NCI-H128 (cell line): ENCODE results near the gene RNF222.
"Not testable (repeated sequence)": the region's sequence is repeated elsewhere in the genome, so short reads cannot be mapped to it uniquely, and the experiment has no call there.

Experiments used
- DNase-seq: peaks from one replicate; lab custom pipeline; 2025; ENCODE audit not compliant: unreplicated experiment; lab: John Stamatoyannopoulos, UW

The RNF222 gene

DNA sequence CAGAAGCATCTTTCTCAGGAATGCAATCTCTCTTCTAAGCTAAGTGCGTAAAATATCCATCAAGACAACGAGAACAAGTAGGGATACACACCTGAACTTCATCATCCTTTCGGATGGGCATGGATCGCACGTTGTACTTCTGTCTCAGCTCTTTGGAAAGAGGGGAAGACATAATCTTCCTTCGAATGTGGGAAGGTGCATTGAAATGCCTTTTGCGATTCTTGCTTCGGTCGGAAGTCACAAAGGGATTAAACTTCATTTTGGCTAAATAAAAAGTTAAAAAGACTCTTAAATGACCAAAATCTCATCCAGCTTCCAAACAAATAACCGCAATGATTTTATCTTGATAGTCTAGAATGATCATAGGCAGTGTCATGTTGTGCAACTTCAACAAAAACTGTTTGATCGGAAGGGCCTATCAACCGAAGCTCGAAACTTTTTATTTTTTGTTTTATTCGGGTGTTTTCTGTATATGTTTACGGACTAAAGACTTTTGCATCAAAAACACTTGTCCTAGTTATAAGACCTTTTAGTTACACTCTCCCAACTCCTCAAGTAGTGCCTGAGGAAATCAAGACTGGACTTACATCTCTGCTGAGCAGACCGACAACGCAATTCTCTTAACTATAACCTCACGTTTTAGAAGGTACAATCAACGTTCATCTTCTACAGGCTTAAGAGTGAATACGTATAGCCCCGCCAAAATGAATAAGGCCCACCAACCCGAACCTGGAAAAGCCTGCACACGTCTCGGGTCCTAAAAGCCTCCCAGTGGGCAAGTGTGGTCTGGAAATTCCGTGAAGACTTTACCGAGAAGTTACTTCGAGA lies 15.4 kb downstream of the RNF222 start:
- no peak for DNase-seq

DNA sequence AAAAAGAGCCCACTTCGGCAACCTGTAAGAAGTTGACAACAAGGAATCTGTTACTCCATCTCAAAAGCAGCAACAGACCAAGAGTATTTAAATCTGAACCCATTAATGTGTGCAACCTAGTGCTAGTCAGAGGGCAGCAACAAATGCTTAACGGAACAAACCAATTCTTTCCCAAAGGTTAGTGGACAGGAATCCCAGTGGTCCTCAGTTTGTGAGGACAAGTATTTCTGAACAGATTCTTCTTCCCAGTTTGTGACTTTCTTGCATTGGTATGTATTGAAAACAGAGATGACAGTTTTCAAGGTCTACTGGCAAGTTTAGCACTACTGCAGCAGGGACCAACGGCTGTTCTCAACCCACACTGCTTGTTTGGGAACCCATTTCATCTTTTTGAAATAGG lies 17.6 kb downstream of the RNF222 start:
- no peak for DNase-seq

- not testable (repeated sequence) for DNase-seq
These were observed 19.5 kb downstream of the RNF222 start for GRCh38 chr17:8378117-8378516.

DNA sequence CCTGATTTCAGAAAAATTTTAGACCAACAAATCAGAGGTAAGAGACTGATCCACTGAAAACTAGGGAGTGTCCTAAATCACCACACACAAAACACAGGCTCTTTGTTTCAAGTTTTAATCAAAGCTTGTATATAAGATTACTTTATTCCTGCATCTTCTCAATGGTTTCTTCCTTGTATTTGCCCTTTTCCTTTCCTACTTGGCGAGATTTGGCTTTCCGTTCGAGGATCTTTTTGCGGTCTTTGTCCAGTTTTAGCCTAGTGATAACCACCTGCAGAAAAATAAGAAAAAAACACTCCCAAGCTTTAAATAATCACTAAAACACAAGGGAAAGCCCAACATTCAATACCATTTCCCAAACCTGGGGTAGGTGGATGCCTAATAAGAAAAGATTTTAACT lies 20.2 kb downstream of the RNF222 start:
- DNase-seq = no peak

- DNase-seq = peak; percentile 39
These were observed 21.2 kb downstream of the RNF222 start, which contains the start of gene KRABD2 for GRCh38 chr17:8376271-8377067. Gene KRABD2 (minus strand): TSS chr17:8376704.

DNA sequence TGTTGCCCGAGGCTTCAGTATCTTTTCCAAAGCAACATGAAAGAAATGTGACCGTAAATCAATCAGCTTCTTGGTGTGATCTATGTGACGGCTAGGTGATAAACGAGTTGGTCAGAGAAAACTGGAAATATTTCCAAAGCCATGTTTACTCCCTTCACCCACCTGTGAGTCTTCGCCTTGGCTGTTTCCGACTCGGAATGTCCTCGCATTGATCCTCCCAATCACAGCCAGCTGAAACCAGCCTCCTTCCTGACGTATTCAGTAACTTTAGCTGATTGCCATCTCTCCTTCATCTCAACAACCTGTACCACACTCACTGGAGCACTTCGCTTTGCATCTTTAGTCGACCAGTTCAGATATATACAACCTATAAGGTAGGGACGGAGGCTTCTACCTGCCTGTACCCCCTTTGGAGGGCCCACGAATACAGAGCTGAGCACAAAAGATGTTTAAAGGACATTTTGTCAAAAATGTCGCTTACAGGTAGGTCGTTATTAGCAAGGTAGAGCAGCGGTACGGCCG lies 21.8 kb downstream of the RNF222 start:
- no peak for DNase-seq

DNA sequence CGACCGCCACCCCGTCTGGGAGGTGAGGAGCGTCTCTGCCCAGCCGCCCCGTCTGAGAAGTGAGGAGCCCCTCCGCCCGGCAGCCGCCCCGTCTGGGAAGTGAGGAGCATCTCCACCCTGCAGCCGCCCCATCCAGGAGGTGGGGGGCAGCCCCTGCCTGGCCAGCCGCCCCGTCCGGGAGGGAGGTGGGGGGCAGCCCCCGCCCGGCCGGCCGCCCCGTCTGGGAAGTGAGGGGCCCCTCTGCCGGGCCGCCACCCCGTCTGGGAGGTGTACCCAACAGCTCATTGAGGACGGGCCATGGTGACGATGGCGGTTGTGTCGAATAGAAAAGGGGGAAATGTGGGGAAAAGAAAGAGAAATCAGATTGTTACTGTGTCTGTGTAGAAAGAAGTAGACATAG lies 23.8 kb downstream of the RNF222 start:
- DNase-seq = not testable (repeated sequence)

DNA sequence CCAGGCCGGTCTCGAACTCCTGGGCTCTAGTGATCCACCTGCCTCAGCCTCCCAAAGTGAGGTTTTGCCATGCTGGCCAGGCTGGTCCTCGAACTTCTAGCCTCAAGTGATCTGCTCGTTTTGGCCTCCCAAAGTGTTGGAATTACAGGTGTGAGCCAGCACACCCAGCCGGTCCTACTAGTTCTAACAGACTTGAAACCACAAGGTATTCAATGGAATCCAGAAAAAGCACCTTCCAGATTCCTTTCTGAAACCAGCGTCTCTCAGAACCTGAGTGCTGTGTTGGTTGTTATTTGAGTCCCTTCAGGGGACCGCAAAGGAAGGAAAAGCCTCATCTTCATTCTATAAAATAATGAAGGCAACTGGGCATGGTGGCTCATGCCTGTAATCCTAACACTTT lies 25.2 kb downstream of the RNF222 start:
- no peak for DNase-seq

GRCh38 chr17:8371786-8372185 lies 25.8 kb downstream of the RNF222 start:
- DNase-seq = no peak

- DNase-seq = no peak
These were observed 27.7 kb downstream of the RNF222 start for GRCh38 chr17:8369944-8370343.

- DNase-seq = no peak
These were observed 29.4 kb downstream of the RNF222 start for GRCh38 chr17:8368193-8368592.

DNA sequence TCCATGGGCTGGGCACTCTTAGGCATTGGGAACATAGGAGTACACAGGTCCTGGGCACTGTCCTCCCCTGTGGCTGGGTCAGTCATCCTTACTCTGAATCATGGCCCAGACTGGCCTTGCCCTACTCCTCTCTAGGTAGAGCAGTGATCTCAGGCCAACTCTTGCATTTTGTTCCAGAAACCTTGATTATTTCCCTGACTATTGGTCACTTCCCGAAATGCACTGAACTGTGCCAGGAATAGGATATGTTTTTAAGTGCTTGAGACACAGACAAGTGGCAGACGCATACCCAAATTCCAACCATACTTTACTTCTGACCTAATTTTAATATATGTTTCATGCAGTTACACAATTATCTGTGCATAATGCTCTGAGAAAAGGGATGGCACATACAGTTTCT lies 31.4 kb downstream of the RNF222 start:
- DNase-seq = no peak

- DNase-seq = no peak
These were observed 32.5 kb downstream of the RNF222 start for GRCh38 chr17:8365143-8365542.

DNA sequence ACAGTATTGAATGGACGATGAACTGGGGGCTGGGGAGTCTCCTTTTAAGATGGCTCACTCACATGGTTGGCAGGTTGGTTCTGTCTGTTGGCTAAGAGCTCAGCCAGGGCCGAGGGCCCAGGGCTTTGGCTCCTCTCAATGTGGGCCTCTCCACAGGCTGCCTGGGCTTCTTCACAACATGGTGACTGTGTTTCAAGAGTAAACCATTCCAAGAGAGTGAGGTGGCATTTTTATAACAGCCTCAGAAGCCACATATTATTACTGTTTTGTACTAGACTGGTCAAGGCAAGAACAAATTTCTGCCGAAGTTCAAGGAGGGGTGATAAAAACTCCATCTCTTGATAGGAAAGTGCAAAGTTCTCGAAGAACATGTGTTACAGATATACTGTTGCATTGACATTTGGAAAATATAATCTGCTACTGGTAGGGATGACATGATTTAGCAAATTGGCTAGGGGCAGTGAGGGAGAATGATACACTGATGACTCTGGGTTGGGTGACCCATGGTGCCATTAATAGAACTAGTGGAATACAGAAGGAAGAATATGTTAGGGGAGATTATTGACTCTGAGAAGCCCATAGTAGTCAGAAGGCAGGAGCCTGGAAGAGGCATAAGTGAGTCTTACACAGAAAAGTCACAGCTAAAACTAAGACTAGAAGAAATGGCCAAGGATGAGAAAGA lies 34.8 kb downstream of the RNF222 start:
- no peak for DNase-seq

GRCh38 chr17:8360751-8361150 lies 36.9 kb downstream of the RNF222 start:
- no peak for DNase-seq

GRCh38 chr17:8360260-8360659 lies 37.4 kb downstream of the RNF222 start:
- DNase-seq = no peak

DNA sequence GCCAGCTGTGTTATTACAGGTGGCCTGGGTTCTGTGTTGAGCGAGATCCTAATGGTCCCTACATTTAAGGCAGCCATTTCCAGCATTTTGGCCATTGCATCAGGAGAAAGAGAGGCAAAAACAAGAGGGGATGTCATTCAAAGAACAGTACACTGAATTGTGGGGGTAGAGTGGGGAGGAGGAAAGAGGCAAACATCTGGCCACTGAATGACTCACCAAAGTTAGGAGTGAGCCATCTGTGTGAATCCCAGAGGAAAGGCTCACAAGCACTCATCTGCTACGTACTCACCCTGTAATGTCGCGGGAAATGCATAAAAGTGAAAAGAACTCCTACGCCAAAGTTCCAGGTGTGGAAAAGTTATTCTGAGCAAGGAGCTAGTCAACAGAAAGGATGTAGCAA lies 37.9 kb downstream of the RNF222 start:
- DNase-seq = no peak

GRCh38 chr17:8357910-8358309 lies 39.7 kb downstream of the RNF222 start:
- DNase-seq = no peak

DNA sequence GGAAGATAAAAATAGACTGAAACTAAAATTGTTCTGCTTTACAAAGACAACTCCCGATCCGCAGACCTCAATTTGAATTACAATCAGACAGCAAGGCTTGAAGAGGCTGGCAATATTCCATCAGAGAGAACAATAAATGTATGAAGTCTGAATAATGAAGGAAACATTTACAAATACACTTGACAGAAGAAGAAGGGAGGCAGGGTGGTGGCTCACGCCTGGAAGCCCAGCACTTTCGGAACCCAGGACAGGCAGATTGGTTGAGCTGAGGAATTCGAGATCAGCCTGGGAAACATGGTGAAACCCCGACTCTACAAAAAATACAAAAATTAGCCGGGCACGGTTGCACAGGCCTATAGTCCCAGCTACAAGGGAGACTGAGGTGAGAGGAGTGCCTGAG lies 43.4 kb downstream of the RNF222 start:
- no peak for DNase-seq

DNA sequence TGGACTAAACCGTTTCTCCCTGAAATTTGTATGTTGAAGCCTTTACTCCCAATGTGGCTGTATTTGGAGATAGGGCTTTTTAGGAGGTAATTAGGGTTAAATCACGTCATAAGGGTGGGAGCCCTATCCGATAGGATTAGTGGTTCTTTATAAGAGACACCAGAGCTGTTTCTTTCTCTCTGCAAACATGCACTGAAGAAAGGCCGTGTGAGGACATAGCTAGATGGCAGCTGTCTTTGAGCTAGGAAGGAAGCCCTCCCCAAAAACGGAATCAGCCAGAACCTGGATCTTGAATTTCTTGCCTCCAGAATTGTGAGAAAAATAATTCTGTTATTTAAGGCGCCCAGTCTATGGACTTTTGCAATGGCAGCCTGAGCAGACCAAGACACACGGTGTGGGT lies 43.9 kb downstream of the RNF222 start:
- DNase-seq = no peak

DNA sequence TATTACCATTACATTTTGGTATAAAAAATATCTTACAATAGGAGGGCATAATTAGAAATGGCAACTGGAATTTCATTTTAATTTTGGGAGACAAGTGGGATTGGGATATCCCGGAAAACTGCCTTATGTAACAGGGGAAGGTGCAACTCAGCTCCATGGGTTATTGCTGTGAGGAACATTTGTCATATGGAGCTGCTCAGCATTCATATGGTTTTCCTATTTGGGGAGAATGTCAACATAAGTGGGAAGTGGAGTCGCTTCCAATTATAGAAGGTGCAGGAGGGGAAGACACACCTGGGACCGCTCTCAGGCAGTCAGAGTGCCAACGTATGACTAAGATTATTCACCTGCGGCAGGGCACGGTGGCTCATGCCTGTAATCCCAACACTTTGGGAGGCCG lies 47.3 kb downstream of the RNF222 start:
- no peak for DNase-seq
